HepG2 (cell line): ENCODE results near the gene CHEK2. TPM values are rescaled to one million over a fixed set of nuclear protein-coding genes. Genes with fewer than 3 reads are reported as not detected.
"Not testable (repeated sequence)": the region's sequence is repeated elsewhere in the genome, so short reads cannot be mapped to it uniquely, and the experiment has no call there.

ENCODE experiments used
- ATF7 ChIP-seq, 2 experiments: fragments of 450-650 bp in 1 of 2; sonication (generic) in 1 of 2; formaldehyde crosslinking in 1 of 2; IDR thresholded peaks; 2 replicates each; pipeline versions ENCODE4 v1.4.0 to v1.6.1; 2016 to 2020; ENCODE audit warnings: antibody characterized with exemption in 1 of 2, mild to moderate bottlenecking in 1 of 2, missing genetic modification reagents in 1 of 2
- BCL6 ChIP-seq: IDR thresholded peaks from 2 replicates; pipeline ENCODE4 v1.6.1; 2016; ENCODE audit warnings: missing genetic modification reagents, missing compliant biosample characterization
- CEBPB ChIP-seq: IDR thresholded peaks from 2 replicates; pipeline ENCODE4 v1.6.1; 2011; ENCODE audit warnings: low read depth, low read length, improper control_type of control experiment, borderline replicate concordance
- CEBPG ChIP-seq: IDR thresholded peaks from 2 replicates; pipeline ENCODE4 v1.6.1; 2016
- CREB1 ChIP-seq, 2 experiments: fragments of 450-650 bp in 1 of 2; IDR thresholded peaks; 2 replicates each; pipeline ENCODE4 v1.6.1; 2016 to 2017; ENCODE audit warnings: control low read depth in 1 of 2, mild to moderate bottlenecking in 1 of 2, missing compliant biosample characterization in 1 of 2, missing genetic modification characterization in 1 of 2
- CREM ChIP-seq, 2 experiments: sonication (generic) in 1 of 2; formaldehyde crosslinking in 1 of 2; IDR thresholded peaks; 2 replicates each; pipeline versions ENCODE4 v1.4.0 to v1.6.1; 2016 to 2020; ENCODE audit warnings: antibody characterized with exemption in 1 of 2, mild to moderate bottlenecking in 1 of 2, missing genetic modification reagents in 1 of 2
- FOSL2 ChIP-seq: sonication (generic); formaldehyde crosslinking; IDR thresholded peaks from 2 replicates; pipeline ENCODE4 v1.4.0; 2020; ENCODE audit warnings: missing genetic modification reagents
- FOXA1 ChIP-seq, 2 experiments: fragments of 450-650 bp in 1 of 2; sonication (generic) in 1 of 2; formaldehyde crosslinking in 1 of 2; IDR thresholded peaks; 2 replicates each; pipeline versions ENCODE4 v1.4.0 to v1.6.1; 2016 to 2020; ENCODE audit warnings: missing genetic modification reagents in 1 of 2
- FOXP1 ChIP-seq, 2 experiments: fragments of 450-650 bp in 1 of 2; IDR thresholded peaks; 2 replicates each; pipeline ENCODE4 v1.6.1; 2017 to 2018; ENCODE audit warnings: antibody characterized with exemption in 1 of 2
- HDAC2 ChIP-seq: sonication (generic); formaldehyde crosslinking; IDR thresholded peaks from 2 replicates; pipeline ENCODE4 v1.4.0; 2020; ENCODE audit warnings: missing genetic modification reagents
- HHEX ChIP-seq: IDR thresholded peaks from 2 replicates; pipeline ENCODE4 v1.6.1; 2016; ENCODE audit warnings: control low read depth
- HNF4A ChIP-seq: sonication (generic); formaldehyde crosslinking; IDR thresholded peaks from 2 replicates; pipeline ENCODE4 v1.4.0; 2020; ENCODE audit warnings: missing genetic modification reagents
- JUND ChIP-seq: sonication (generic); formaldehyde crosslinking; IDR thresholded peaks from 2 replicates; pipeline ENCODE4 v1.8.0; 2022; ENCODE audit warnings: mild to moderate bottlenecking, missing genetic modification reagents
- RXRB ChIP-seq: IDR thresholded peaks from 2 replicates; pipeline ENCODE4 v1.6.1; 2016; ENCODE audit warnings: borderline replicate concordance, missing genetic modification reagents, missing compliant biosample characterization
- SOX5 ChIP-seq: IDR thresholded peaks from 2 replicates; pipeline ENCODE4 v1.6.1; 2016; ENCODE audit warnings: borderline replicate concordance
- SOX6 ChIP-seq, 2 experiments: fragments of 450-650 bp in 1 of 2; sonication (generic) in 1 of 2; formaldehyde crosslinking in 1 of 2; IDR thresholded peaks; 2 replicates each; pipeline versions ENCODE4 v1.4.0 to v1.6.1; 2017 to 2020; ENCODE audit warnings: antibody characterized with exemption in 1 of 2, mild to moderate bottlenecking in 1 of 2, missing genetic modification reagents in 1 of 2
- THAP11 ChIP-seq: IDR thresholded peaks from 2 replicates; pipeline ENCODE4 v1.6.1; 2016; ENCODE audit warnings: missing biosample characterization, missing genetic modification reagents
- ZNF12 ChIP-seq: sonication (generic); formaldehyde crosslinking; IDR thresholded peaks from 2 replicates; pipeline ENCODE4 v1.5.0; 2020; ENCODE audit warnings: missing genetic modification reagents
- ZNF431 ChIP-seq: sonication (generic); formaldehyde crosslinking; IDR thresholded peaks from 2 replicates; pipeline ENCODE4 v1.9.0; 2022; ENCODE audit warnings: missing genetic modification reagents, low read depth, mild to moderate bottlenecking, borderline replicate concordance
- ZNF646 ChIP-seq: sonication (generic); formaldehyde crosslinking; IDR thresholded peaks from 2 replicates; pipeline ENCODE4 v1.9.0; 2021; ENCODE audit warnings: mild to moderate bottlenecking, missing genetic modification reagents
- ZNF792 ChIP-seq: IDR thresholded peaks from 2 replicates; pipeline ENCODE4 v1.6.1; 2016
- polyA plus RNA-seq, 8 experiments: library from polyadenylated mRNA; depleted of rRNA in 3 of 8; stranded (reverse) in 7 of 8; unstranded in 1 of 8; fragments of >200 nt; fragmentation: Illumina TruSeq in 4 of 8; extraction: Trizol in 4 of 8; gene quantifications; 2 replicates each; pipeline versions ENCODE4 v1.2.1 to v1.2.3, GENCODE V29; 2011 to 2016; ENCODE audit warnings: low read depth in 4 of 8, missing spikeins in 1 of 8, mixed read lengths in 1 of 8; ENCODE audit not compliant: insufficient read depth in 1 of 8
- total RNA-seq, 5 experiments: library from RNA; depleted of rRNA; stranded (reverse); fragments of >200 nt; fragmentation: Illumina TruSeq; extraction: Trizol; gene quantifications; 2 replicates each; pipeline ENCODE4 v1.2.3, GENCODE V29; 2016; ENCODE audit warnings: low read depth in 1 of 5
- TF ChIP-seq, protein P1 (sequence below): IDR thresholded peaks from 2 replicates; pipeline ENCODE4 v1.6.1; 2016

The CHEK2 gene
- total and polyA plus RNA-seq, 2 of the 13 experiments (the other 11 are each of a cell fraction or from before 2014, with no cell fraction given): 27.0 to 40.5 TPM

DNA sequence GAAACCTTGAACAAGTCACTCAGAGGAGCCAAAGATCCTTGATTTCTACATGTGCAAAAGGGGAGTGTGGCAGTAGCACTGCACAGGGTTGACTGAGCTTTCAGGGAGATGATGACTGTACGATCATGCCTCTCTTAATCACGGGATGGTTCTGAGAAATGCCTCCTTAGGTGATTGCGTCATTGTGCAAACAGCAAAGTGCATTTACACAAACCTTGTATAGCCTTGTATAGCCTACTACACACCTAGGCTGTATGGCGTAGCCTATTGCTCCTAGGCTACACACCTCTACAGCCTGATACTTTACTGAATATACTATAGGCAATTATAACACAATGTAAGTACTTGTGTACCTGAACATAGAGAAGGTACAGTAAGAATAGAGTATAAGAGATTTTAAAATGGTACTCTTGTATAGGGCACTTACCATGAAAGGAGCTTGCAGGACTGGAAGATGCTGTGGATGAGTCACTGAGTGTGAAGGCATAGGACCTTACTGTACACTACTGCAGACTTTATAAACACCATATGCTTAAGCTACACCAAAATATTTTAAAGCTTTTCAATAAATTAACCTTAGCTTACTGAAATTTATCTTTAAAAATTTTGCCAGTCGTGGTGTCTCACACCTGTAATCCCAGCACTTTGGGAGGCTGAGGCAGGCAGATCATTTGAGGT is 60.7 kb downstream of the CHEK2 start (continued):
- TF ChIP-seq FOXP1 (IDR thresholded peaks at IDR 0.05); SOX6 (IDR thresholded peaks at IDR 0.05); CREM (CRISPR knock-in tag; IDR thresholded peaks at IDR 0.05); ATF7 (CRISPR knock-in tag; IDR thresholded peaks at IDR 0.05): not testable (repeated sequence)
- TF ChIP-seq FOXP1 (CRISPR knock-in tag; IDR thresholded peaks at IDR 0.05) (0 out of 2 replicates have a peak, but pooled peaks have one; percentile 20), RXRB (CRISPR knock-in tag) (peak; percentile 40; the same call in 1 of the 2 replicates), FOXA1 (IDR thresholded peaks at IDR 0.05) (0 out of 2 replicates have a peak, but pooled peaks have one; percentile 17), FOXA1 (CRISPR knock-in tag; IDR thresholded peaks at IDR 0.05) (peak; percentile 86), CEBPG (peak; percentile 91), ZNF431 (CRISPR knock-in tag) (peak; percentile 99), SOX6 (CRISPR knock-in tag; IDR thresholded peaks at IDR 0.05) (peak; percentile 38; the same call in 1 of the 2 replicates), CEBPB (peak; percentile 81), BCL6 (CRISPR knock-in tag) (0 out of 2 replicates have a peak, but pooled peaks have one; percentile 9), HDAC2 (CRISPR knock-in tag) (0 out of 2 replicates have a peak, but pooled peaks have one; percentile 55), SOX5 (CRISPR knock-in tag) (0 out of 2 replicates have a peak, but pooled peaks have one; percentile 16), ZNF12 (CRISPR knock-in tag) (peak; percentile 24; the same call in 1 of the 2 replicates), CREM (IDR thresholded peaks at IDR 0.05) (peak; percentile 34; the same call in 1 of the 2 replicates), JUND (peak; percentile 69), ATF7 (IDR thresholded peaks at IDR 0.05) (peak; percentile 92), ZNF646 (peak; percentile 82), CREB1 (IDR thresholded peaks at IDR 0.05) (peak; percentile 66), CREB1 (CRISPR knock-in tag; IDR thresholded peaks at IDR 0.05) (peak; percentile 31; the same call in 1 of the 2 replicates), HHEX (CRISPR knock-in tag) (0 out of 2 replicates have a peak, but pooled peaks have one; percentile 23), FOSL2 (CRISPR knock-in tag) (peak; percentile 77), THAP11 (peak; percentile 47), ZNF792 (CRISPR knock-in tag) (peak; percentile 41; the same call in 1 of the 2 replicates), HNF4A (CRISPR knock-in tag) (peak; percentile 64; the same call in 1 of the 2 replicates)
- TF ChIP-seq, protein P1, sequence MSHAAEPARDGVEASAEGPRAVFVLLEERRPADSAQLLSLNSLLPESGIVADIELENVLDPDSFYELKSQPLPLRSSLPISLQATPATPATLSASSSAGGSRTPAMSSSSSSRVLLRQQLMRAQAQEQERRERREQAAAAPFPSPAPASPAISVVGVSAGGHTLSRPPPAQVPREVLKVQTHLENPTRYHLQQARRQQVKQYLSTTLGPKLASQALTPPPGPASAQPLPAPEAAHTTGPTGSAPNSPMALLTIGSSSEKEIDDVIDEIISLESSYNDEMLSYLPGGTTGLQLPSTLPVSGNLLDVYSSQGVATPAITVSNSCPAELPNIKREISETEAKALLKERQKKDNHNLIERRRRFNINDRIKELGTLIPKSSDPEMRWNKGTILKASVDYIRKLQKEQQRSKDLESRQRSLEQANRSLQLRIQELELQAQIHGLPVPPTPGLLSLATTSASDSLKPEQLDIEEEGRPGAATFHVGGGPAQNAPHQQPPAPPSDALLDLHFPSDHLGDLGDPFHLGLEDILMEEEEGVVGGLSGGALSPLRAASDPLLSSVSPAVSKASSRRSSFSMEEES (CRISPR knock-in tag): peak; percentile 88
